ENCODE data around the gene RNF141. TPM values are rescaled to one million over a fixed set of nuclear protein-coding genes. Genes with fewer than 3 reads are reported as not detected.

The RNF141 gene
- total RNA-seq, 2 experiments from 2014 or later, result 17.8 to 18.0 TPM

GRCh38 chr11:10476927-10477689 lies 63.9 kb downstream of the RNF141 start:
- Mint-ChIP-seq H3K36me3 (peaks cover 10% of the 10 kb centered on the region), H3K27me3 (no peaks in the 10 kb centered on the region), H3K9me3 (no peaks in the 10 kb centered on the region), H3K4me1 (peaks cover 14% of the 10 kb centered on the region), H3K27ac (no peak overlapping the region), H3K4me3 (no peak overlapping the region)
- no peak for DNase-seq

DNA sequence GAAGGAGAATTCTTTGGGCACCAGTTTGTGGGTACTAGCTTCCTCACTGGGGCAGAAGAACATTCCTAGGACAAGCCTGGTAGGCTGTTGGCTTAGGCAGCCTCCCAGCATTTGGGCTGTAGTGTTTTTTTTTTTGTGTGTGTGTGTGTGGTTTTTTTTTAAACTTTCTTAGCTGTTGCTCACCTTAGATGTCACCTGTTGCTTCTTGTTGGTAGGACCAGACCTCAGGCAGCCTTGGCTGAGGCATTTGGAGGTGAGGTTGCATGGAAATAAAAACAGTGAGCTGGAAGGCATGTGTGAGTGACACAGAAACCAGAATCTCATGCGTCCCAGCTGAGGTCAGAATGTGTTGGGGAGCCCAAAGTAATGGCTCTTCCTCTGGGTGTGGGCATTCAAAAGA lies 64.6 kb downstream of the RNF141 start:
- no peaks in the 10 kb centered on the region for H3K9me3 Mint-ChIP-seq
- peaks cover 13% of the 10 kb centered on the region for H3K36me3 Mint-ChIP-seq
- peaks cover 14% of the 10 kb centered on the region for H3K4me1 Mint-ChIP-seq
- H3K27ac Mint-ChIP-seq, result no peak overlapping the region
- no peak for DNase-seq
- H3K4me3 Mint-ChIP-seq, result no peak overlapping the region
- H3K27me3 Mint-ChIP-seq, result no peaks in the 10 kb centered on the region

GRCh38 chr11:10474551-10474950 lies 66.4 kb downstream of the RNF141 start:
- peaks cover 10% of the 10 kb centered on the region for H3K9me3 Mint-ChIP-seq
- peaks cover 14% of the 10 kb centered on the region for H3K4me1 Mint-ChIP-seq
- no peak overlapping the region for H3K4me3 Mint-ChIP-seq
- H3K36me3 Mint-ChIP-seq, result peaks cover 20% of the 10 kb centered on the region
- no peak for DNase-seq
- H3K27ac Mint-ChIP-seq, result no peak overlapping the region
- H3K27me3 Mint-ChIP-seq, result no peaks in the 10 kb centered on the region

- Mint-ChIP-seq H3K36me3 (peaks cover 25% of the 10 kb centered on the region), H3K4me3 (no peak overlapping the region), H3K27me3 (no peaks in the 10 kb centered on the region), H3K4me1 (peaks cover 17% of the 10 kb centered on the region), H3K27ac (no peak overlapping the region), H3K9me3 (peaks cover 10% of the 10 kb centered on the region)
- no peak for DNase-seq
Observed at GRCh38 chr11:10473371-10473770, 67.6 kb downstream of the RNF141 start.

GRCh38 chr11:10462746-10463300 lies 78.2 kb downstream of the RNF141 start:
- Mint-ChIP-seq H3K4me1 (peaks cover 24% of the 10 kb centered on the region), H3K27me3 (no peaks in the 10 kb centered on the region), H3K4me3 (no peak overlapping the region), H3K36me3 (peaks cover 39% of the 10 kb centered on the region), H3K9me3 (peaks cover 2% of the 10 kb centered on the region), H3K27ac (no peak overlapping the region)
- no peak for DNase-seq

Other genes starting within 250 kb of the RNF141 start
- 1 to 10 TPM; 6.0 to 6.1 TPM for gene SBF2, start 247.0 kb downstream of the RNF141 start, total RNA-seq
- gene ADM, start 236.1 kb downstream of the RNF141 start, total RNA-seq, result 1 to 10 TPM; 1.5 to 2.1 TPM
- gene AMPD3, start 85.9 kb downstream of the RNF141 start, total RNA-seq, result 10 to 100 TPM; 20.2 to 20.7 TPM
- gene LYVE1, start 27.5 kb upstream of the RNF141 start, total RNA-seq, result not detected
- gene IRAG1, start 152.6 kb upstream of the RNF141 start, total RNA-seq, result not detected
- gene CTR9, start 210.1 kb upstream of the RNF141 start, total RNA-seq, result 10 to 100 TPM; 50.6 TPM

Data from activated naive CD8-positive, alpha-beta T cell treated with anti-CD3 and anti-CD28 coated beads for 36 hours (primary cell).